ENCODE data around the gene PA2G4.
A peak's percentile ranks its signal among the peaks of the same experiment; 100 is the strongest.

PA2G4 gene

DNA sequence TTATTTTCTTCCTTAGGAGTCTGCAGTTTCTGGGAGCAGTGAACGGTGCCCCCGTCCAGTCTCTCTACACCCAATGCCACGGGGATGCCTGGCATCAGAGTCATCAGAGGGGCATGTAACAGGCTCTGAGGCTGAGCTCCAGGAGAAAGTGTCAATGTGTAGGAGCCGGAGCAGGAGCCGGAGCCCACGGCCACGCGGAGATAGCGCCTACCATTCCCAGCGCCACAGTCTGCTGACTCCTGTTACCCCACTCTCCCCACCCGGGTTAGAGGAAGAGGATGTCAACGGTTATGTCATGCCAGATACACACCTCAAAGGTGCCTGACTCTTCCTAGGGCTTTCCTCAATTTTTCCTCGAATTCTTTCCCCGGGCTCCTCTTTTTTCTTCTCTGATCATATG is 3.3 kb upstream of the PA2G4 start:
- Histone ChIP-seq H3K4me3 (ENCODE audit: low read length) (no peak overlapping the region), H3K79me2 (ENCODE audit: control insufficient read depth, low read length) (peaks cover 28% of the 10 kb centered on the region), H3K27ac (ENCODE audit: low read depth, low read length) (no peak overlapping the region), H3K9me3 (ENCODE audit: control insufficient read depth, insufficient read depth, low read length) (no peaks in the 10 kb centered on the region), H4K20me1 (ENCODE audit: control insufficient read depth, insufficient read depth, low read depth, low read length) (peaks cover 5% of the 10 kb centered on the region), H3K27me3 (ENCODE audit: control insufficient read depth, low read length) (peaks cover 20% of the 10 kb centered on the region), H3K9me2 (replicated peaks; ENCODE audit: control insufficient read depth, low read length) (no peaks in the 10 kb centered on the region), H3K36me3 (ENCODE audit: control insufficient read depth, low read length) (peaks cover 17% of the 10 kb centered on the region), H3K4me2 (ENCODE audit: low read length) (no peak overlapping the region), H3F3A (ENCODE audit: control insufficient read depth, insufficient read depth) (peaks cover 5% of the 10 kb centered on the region), H3K4me1 (ENCODE audit: control insufficient read depth, low read length) (peaks cover 16% of the 10 kb centered on the region)
- no peak for TF ChIP-seq CTCF (IDR thresholded peaks at IDR 0.05; ENCODE audit: low read depth, low read length, poor library complexity, severe bottlenecking)
- TF ChIP-seq EZH2phosphoT487 (IDR thresholded peaks at IDR 0.05; ENCODE audit: borderline replicate concordance, low read length) = no peak

DNA sequence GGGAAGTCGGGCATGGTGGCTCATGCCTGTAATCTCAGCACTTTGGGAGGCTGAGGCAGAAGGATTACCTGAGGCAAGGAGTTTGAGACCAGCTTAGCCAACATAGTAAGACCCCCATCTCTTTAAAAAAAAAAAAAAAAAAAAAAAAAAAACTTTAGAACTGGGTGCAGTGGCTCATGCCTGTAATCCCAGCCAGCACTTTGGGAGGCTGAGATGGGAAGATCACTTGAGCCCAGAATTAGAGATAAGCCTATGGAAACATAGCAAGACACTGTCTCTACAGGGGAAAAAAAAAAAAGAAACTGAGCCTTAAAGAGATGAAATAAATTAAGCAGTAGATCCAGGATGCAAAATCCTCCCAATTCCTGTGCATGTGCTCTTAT is 1.7 kb upstream of the PA2G4 start:
- Histone ChIP-seq H4K20me1 (ENCODE audit: control insufficient read depth, insufficient read depth, low read depth, low read length) (peaks cover 15% of the 10 kb centered on the region), H3K36me3 (ENCODE audit: control insufficient read depth, low read length) (peaks cover 33% of the 10 kb centered on the region), H3K4me2 (ENCODE audit: low read length) (peak overlapping the region; percentile 77), H3K4me3 (ENCODE audit: low read length) (peak overlapping the region; percentile 100), H3K27me3 (ENCODE audit: control insufficient read depth, low read length) (peaks cover 6% of the 10 kb centered on the region), H3K9me3 (ENCODE audit: control insufficient read depth, insufficient read depth, low read length) (no peaks in the 10 kb centered on the region), H3K9me2 (replicated peaks; ENCODE audit: control insufficient read depth, low read length) (no peaks in the 10 kb centered on the region), H3F3A (ENCODE audit: control insufficient read depth, insufficient read depth) (peaks cover 14% of the 10 kb centered on the region), H3K79me2 (ENCODE audit: control insufficient read depth, low read length) (peaks cover 44% of the 10 kb centered on the region), H3K4me1 (ENCODE audit: control insufficient read depth, low read length) (peaks cover 28% of the 10 kb centered on the region), H3K27ac (ENCODE audit: low read depth, low read length) (no peak overlapping the region)
- TF ChIP-seq CTCF (IDR thresholded peaks at IDR 0.05; ENCODE audit: low read depth, low read length, poor library complexity, severe bottlenecking) (no peak), EZH2phosphoT487 (IDR thresholded peaks at IDR 0.05; ENCODE audit: borderline replicate concordance, low read length) (no peak)

DNA sequence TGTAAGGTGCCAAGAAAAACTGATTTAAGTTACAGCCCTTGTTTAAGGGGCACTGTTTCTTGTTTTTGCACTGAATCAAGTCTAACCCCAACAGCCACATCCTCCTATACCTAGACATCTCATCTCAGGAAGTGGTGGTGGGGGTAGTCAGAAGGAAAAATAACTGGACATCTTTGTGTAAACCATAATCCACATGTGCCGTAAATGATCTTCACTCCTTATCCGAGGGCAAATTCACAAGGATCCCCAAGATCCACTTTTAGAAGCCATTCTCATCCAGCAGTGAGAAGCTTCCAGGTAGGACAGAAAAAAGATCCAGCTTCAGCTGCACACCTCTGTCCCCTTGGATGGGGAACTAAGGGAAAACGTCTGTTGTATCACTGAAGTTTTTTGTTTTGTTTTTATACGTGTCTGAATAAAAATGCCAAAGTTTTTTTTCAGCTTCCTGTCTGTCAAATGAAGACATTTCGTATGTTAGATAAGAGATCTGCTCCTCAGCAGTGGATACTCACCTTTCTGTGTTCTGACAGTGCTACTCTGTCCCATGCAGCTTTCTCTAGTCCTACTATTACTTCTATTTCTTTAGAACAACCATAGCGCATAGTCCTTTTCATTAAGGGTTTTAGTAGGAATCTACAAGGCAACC is 1.2 kb upstream of the PA2G4 start:
- Histone ChIP-seq H3K9me2 (replicated peaks; ENCODE audit: control insufficient read depth, low read length) (no peaks in the 10 kb centered on the region), H3K4me2 (ENCODE audit: low read length) (peak overlapping the region; percentile 77), H3K4me1 (ENCODE audit: control insufficient read depth, low read length) (peaks cover 28% of the 10 kb centered on the region), H3K27me3 (ENCODE audit: control insufficient read depth, low read length) (peaks cover 4% of the 10 kb centered on the region; the same call in 1 of the 2 replicates), H3F3A (ENCODE audit: control insufficient read depth, insufficient read depth) (peaks cover 19% of the 10 kb centered on the region), H3K79me2 (ENCODE audit: control insufficient read depth, low read length) (peaks cover 49% of the 10 kb centered on the region), H3K4me3 (ENCODE audit: low read length) (peak overlapping the region; percentile 100), H4K20me1 (ENCODE audit: control insufficient read depth, insufficient read depth, low read depth, low read length) (peaks cover 15% of the 10 kb centered on the region), H3K27ac (ENCODE audit: low read depth, low read length) (peak overlapping the region; percentile 49), H3K9me3 (ENCODE audit: control insufficient read depth, insufficient read depth, low read length) (no peaks in the 10 kb centered on the region), H3K36me3 (ENCODE audit: control insufficient read depth, low read length) (peaks cover 38% of the 10 kb centered on the region)
- no peak for TF ChIP-seq CTCF (IDR thresholded peaks at IDR 0.05; ENCODE audit: low read depth, low read length, poor library complexity, severe bottlenecking)
- no peak for TF ChIP-seq EZH2phosphoT487 (IDR thresholded peaks at IDR 0.05; ENCODE audit: borderline replicate concordance, low read length)
